HepG2 (cell line): ENCODE results near the gene C1D. TPM values are rescaled to one million over a fixed set of nuclear protein-coding genes. Genes with fewer than 3 reads are reported as not detected.

Source experiments
- ELF3 ChIP-seq: IDR thresholded peaks from 2 replicates; pipeline ENCODE4 v1.6.1; 2016; ENCODE audit warnings: missing genetic modification reagents, missing compliant biosample characterization
- FOXA3 ChIP-seq: IDR thresholded peaks from 2 replicates; pipeline ENCODE4 v1.6.1; 2016; ENCODE audit warnings: missing genetic modification reagents, missing compliant biosample characterization
- HOXD1 ChIP-seq: sonication (generic); formaldehyde crosslinking; IDR thresholded peaks from 2 replicates; pipeline ENCODE4 v1.5.0; 2020; ENCODE audit warnings: missing genetic modification reagents
- MIER3 ChIP-seq: IDR thresholded peaks from 2 replicates; pipeline ENCODE4 v1.6.1; 2016; ENCODE audit warnings: missing compliant biosample characterization, borderline replicate concordance
- MIXL1 ChIP-seq: IDR thresholded peaks from 2 replicates; pipeline ENCODE4 v1.6.1; 2016
- NFE2L1 ChIP-seq: sonication (generic); formaldehyde crosslinking; IDR thresholded peaks from 2 replicates; pipeline ENCODE4 v1.4.0; 2020; ENCODE audit warnings: missing genetic modification reagents, mild to moderate bottlenecking, borderline replicate concordance
- NONO ChIP-seq, 2 experiments: fragments of 450-650 bp in 1 of 2; sonication (generic) in 1 of 2; formaldehyde crosslinking in 1 of 2; IDR thresholded peaks in 1 of 2; conservative IDR thresholded peaks in 1 of 2; 2 replicates each; pipeline versions ENCODE4 v1.6.1 to v1.8.0; 2017 to 2022; ENCODE audit warnings: mild to moderate bottlenecking in 1 of 2, missing genetic modification reagents in 1 of 2, moderate library complexity in 1 of 2
- PAF1 ChIP-seq: IDR thresholded peaks from 2 replicates; pipeline ENCODE4 v1.6.1; 2016; ENCODE audit warnings: missing genetic modification reagents, missing compliant biosample characterization
- POLR2AphosphoS5 ChIP-seq: IDR thresholded peaks from 2 replicates; pipeline ENCODE4 v1.6.1; 2012; ENCODE audit warnings: low read depth, low read length
- REXO4 ChIP-seq: sonication (generic); formaldehyde crosslinking; IDR thresholded peaks from 2 replicates; pipeline ENCODE4 v1.8.0; 2022; ENCODE audit warnings: missing genetic modification reagents, mild to moderate bottlenecking, borderline replicate concordance
- SIN3B ChIP-seq: fragments of 150-350 bp; IDR thresholded peaks from 2 replicates; pipeline ENCODE4 v1.6.1; 2014; ENCODE audit warnings: low read length
- STAG1 ChIP-seq: sonication (generic); formaldehyde crosslinking; IDR thresholded peaks from 2 replicates; pipeline ENCODE4 v1.4.0; 2020; ENCODE audit warnings: missing genetic modification reagents
- TEAD3 ChIP-seq: optimal IDR thresholded peaks from 2 replicates; pipeline ENCODE3; 2016; ENCODE audit warnings: borderline replicate concordance
- YEATS2 ChIP-seq: sonication (generic); formaldehyde crosslinking; IDR thresholded peaks from 2 replicates; pipeline ENCODE4 v1.4.0; 2020; ENCODE audit warnings: missing genetic modification reagents, borderline replicate concordance
- ZNF34 ChIP-seq: sonication (generic); formaldehyde crosslinking; IDR thresholded peaks from 2 replicates; pipeline ENCODE4 v1.4.0; 2020; ENCODE audit warnings: mild to moderate bottlenecking, missing genetic modification reagents, borderline replicate concordance
- ZNF614 ChIP-seq: IDR thresholded peaks from 2 replicates; pipeline ENCODE4 v1.6.1; 2018; ENCODE audit warnings: missing biosample characterization, missing genetic modification reagents, inconsistent platforms, borderline replicate concordance
- ZNF652 ChIP-seq: IDR thresholded peaks from 2 replicates; pipeline ENCODE4 v1.6.1; 2016; ENCODE audit warnings: low read depth, borderline replicate concordance
- polyA plus RNA-seq, 8 experiments: library from polyadenylated mRNA; depleted of rRNA in 3 of 8; stranded (reverse) in 7 of 8; unstranded in 1 of 8; fragments of >200 nt; fragmentation: Illumina TruSeq in 4 of 8; extraction: Trizol in 4 of 8; gene quantifications; 2 replicates each; pipeline versions ENCODE4 v1.2.1 to v1.2.3, GENCODE V29; 2011 to 2016; ENCODE audit warnings: low read depth in 4 of 8, missing spikeins in 1 of 8, mixed read lengths in 1 of 8; ENCODE audit not compliant: insufficient read depth in 1 of 8
- total RNA-seq, 5 experiments: library from RNA; depleted of rRNA; stranded (reverse); fragments of >200 nt; fragmentation: Illumina TruSeq; extraction: Trizol; gene quantifications; 2 replicates each; pipeline ENCODE4 v1.2.3, GENCODE V29; 2016; ENCODE audit warnings: low read depth in 1 of 5
- TF ChIP-seq, protein P1 (sequence below): IDR thresholded peaks from 2 replicates; pipeline ENCODE4 v1.4.0; 2020; ENCODE audit warnings: mild to moderate bottlenecking, missing genetic modification reagents

C1D gene
- total and polyA plus RNA-seq, 2 of the 13 experiments (the other 11 are each of a cell fraction or from before 2014, with no cell fraction given) = 38.1 to 43.5 TPM

DNA sequence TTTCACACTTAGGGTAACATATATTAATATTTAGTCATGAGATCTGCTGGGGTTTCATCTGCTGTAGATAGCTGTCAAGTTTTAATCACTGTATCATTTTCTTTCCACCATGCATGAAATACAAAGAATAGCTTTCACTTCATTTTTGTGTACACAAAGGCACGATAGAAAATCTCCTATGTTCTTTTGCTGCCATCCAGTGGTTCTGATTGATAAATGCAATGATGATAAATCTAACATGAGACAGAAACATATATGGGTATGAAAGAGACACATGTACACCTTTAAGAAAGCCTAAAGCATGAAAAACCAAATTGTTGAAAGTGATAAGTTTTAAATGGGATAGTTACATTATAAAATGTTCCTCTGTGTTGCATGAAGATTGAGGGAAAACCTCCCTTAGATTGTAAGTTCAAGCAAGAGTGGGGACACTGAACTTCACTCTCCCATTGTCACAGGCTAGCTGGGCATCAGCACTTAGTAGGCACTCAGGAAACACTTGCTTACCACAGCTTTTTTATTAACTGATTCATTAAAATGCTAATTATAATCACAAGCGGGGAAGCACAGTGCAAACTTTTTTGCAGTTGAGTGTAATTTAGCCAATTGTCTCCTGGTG, 31.2 kb downstream of the C1D start (continued):
- TF ChIP-seq NONO (IDR thresholded peaks at IDR 0.05) = no peak
- TF ChIP-seq NONO (CRISPR knock-in tag; conservative IDR thresholded peaks at IDR 0.05) = 0 out of 2 replicates have a peak, but pooled peaks have one; percentile 19
- no peak for TF ChIP-seq REXO4 (CRISPR knock-in tag)
- TF ChIP-seq TEAD3 (CRISPR knock-in tag) = no peak
- TF ChIP-seq ELF3 (CRISPR knock-in tag) = 0 out of 2 replicates have a peak, but pooled peaks have one; percentile 42
- TF ChIP-seq HOXD1 = no peak
- peak; percentile 55; the same call in 1 of the 2 replicates for TF ChIP-seq MIER3 (CRISPR knock-in tag)
- TF ChIP-seq ZNF614 = 0 out of 2 replicates have a peak, but pooled peaks have one; percentile 26
- TF ChIP-seq, protein P1, sequence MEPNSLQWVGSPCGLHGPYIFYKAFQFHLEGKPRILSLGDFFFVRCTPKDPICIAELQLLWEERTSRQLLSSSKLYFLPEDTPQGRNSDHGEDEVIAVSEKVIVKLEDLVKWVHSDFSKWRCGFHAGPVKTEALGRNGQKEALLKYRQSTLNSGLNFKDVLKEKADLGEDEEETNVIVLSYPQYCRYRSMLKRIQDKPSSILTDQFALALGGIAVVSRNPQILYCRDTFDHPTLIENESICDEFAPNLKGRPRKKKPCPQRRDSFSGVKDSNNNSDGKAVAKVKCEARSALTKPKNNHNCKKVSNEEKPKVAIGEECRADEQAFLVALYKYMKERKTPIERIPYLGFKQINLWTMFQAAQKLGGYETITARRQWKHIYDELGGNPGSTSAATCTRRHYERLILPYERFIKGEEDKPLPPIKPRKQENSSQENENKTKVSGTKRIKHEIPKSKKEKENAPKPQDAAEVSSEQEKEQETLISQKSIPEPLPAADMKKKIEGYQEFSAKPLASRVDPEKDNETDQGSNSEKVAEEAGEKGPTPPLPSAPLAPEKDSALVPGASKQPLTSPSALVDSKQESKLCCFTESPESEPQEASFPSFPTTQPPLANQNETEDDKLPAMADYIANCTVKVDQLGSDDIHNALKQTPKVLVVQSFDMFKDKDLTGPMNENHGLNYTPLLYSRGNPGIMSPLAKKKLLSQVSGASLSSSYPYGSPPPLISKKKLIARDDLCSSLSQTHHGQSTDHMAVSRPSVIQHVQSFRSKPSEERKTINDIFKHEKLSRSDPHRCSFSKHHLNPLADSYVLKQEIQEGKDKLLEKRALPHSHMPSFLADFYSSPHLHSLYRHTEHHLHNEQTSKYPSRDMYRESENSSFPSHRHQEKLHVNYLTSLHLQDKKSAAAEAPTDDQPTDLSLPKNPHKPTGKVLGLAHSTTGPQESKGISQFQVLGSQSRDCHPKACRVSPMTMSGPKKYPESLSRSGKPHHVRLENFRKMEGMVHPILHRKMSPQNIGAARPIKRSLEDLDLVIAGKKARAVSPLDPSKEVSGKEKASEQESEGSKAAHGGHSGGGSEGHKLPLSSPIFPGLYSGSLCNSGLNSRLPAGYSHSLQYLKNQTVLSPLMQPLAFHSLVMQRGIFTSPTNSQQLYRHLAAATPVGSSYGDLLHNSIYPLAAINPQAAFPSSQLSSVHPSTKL = peak; percentile 36; the same call in 1 of the 2 replicates
- TF ChIP-seq POLR2AphosphoS5 = no peak
- TF ChIP-seq YEATS2 (CRISPR knock-in tag) = no peak
- TF ChIP-seq ZNF34 (CRISPR knock-in tag) = no peak
- TF ChIP-seq ZNF652 = 0 out of 2 replicates have a peak, but pooled peaks have one; percentile 27
- TF ChIP-seq STAG1 = peak; percentile 93
- TF ChIP-seq NFE2L1 (CRISPR knock-in tag) = no peak
- TF ChIP-seq MIXL1 (CRISPR knock-in tag) = peak; percentile 63
- no peak for TF ChIP-seq PAF1
- TF ChIP-seq FOXA3 (CRISPR knock-in tag) = peak; percentile 80
- no peak for TF ChIP-seq SIN3B
- TF ChIP-seq, all 625 proteins: peak for 19
